Suprapubic skin (tissue), 3 donors: ENCODE measurements around the gene KANK4.

ENCODE experiments used
- CTCF ChIP-seq, 2 donors: fragments of 200-600 bp in 1 of 2; fragments of 450-650 bp in 1 of 2; sonication (generic) in 1 of 2; IDR thresholded peaks; one replicate each; pipeline ENCODE4 v1.5.1; 2016 to 2019; ENCODE audit warnings: antibody characterized with exemption in 2 of 2, mild to moderate bottlenecking in 1 of 2, moderate library complexity in 1 of 2
- POLR2A ChIP-seq, 2 donors: fragments of 450-650 bp; IDR thresholded peaks; one replicate each; pipeline ENCODE4 v1.6.1; 2017; ENCODE audit warnings: antibody characterized with exemption in 2 of 2, mild to moderate bottlenecking in 2 of 2, moderate library complexity in 2 of 2

DNA sequence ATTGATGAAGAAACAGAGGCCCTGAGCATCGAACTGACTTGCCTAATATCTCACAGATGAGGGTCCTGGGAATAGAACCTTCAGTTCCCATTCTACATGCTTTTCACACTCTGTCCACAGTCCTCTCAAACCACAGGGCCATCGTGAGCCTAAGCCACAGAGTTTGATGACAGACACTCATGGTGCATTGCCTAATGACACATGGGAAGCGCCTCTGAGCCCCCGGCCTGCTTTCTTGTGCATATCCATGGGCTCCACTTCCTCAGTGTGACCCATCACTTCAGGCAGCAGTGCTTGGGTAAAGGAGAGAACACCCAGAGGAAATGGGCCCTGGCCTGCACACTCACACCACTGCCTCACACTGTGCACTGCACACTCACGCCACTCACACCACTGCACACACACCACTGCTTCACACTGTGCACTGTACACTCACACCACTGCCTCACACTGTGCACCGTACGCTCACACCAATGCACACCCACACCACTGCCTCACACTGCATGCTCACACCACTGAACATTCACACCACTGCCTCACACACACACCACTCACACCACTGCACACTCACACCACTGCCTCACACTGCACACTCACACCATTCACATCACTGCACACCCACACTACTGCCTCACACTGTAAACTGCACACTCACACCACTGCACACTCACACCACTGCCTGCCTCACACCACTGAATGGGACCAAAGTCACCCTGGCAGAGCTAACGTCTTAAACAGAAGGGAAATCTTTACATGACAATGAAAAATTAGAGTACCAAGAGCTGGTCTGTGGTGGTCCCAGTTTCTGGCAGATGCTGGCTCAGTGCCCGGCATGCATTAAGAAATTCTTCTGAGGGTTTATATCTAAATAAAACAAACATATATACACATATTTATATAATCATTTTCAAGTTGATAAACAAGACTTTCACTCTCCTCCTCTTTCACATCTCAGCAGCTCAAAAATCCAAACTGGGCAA, 53.0 kb downstream of the KANK4 start:
- TF ChIP-seq CTCF (IDR thresholded peaks at IDR 0.05): no peak
- TF ChIP-seq POLR2A (IDR thresholded peaks at IDR 0.05): no peak
